Globus pallidus (tissue), 1 donor: ENCODE results near the gene SUGP2.

Experiments
- DNase-seq: peaks from one replicate; pipeline ENCODE4 v3.0.0-alpha.2; 2015; ENCODE audit warnings: low spot score

SUGP2 gene

DNA sequence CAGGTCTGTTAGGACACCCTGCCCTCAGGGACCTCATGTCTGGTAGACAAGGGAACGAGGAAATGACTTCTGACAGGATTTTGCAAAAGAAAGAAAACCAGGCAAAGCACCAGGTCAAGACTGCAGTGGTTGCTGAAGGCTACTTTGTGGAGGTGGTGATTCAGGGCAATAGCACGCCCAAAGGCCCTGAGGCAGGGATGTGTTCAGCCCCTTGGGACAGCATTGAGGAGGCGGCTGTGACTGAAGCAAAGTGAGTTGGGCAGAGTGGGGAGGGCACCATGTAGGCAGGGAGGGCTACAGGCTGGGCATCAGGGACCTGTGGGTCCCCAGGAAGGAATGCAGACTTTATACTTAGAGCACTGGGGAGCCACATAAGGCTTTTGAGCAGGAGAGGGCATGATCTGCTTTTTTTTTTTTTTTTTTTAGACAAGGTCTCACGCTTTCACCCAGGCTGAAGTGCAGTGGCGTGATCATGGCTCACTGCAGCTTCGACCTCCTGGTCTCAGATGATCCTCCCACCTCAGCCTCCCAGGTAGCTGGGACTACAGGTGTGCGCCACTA, 81.5 kb downstream of the SUGP2 start:
- no peak for DNase-seq

DNA sequence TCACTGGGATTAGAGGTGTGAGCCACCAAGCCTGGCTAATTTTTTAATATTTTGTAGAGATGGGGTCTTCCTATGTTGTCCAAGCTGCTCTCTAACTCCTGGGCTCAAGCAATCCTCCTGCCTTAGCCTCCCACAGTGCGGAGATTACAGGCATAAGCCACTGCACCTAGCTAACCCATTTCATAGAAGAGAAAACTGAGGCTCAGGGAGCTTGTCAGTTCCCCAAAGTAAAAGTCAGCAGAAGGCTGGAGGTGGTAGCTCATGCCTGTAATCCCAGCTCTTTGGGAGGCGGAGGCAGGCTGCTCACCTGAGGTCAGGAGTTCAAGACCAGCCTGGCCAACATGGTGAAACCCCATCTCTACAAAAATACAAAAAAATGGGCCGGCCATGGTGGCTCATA, 83.5 kb downstream of the SUGP2 start:
- DNase-seq, result no peak

DNA sequence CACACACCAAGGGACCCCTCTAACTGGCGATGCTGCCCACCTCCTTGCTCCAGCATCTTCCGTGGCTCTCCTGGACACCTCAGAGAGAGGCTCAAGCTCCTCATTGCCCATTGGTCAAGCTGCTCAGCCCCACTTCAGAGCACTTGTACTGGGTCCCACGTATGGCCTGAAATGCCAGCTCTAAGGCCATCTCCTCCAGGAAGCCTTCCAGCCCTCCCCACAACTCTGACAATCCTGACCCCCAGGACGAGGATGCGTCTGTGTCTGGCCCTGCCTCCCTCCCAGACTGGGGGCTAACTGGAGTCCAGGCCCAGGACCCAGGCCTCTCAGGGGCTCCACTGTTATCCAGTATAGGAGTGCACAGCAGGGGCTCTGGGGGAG, 84.4 kb downstream of the SUGP2 start:
- DNase-seq, result no peak

DNA sequence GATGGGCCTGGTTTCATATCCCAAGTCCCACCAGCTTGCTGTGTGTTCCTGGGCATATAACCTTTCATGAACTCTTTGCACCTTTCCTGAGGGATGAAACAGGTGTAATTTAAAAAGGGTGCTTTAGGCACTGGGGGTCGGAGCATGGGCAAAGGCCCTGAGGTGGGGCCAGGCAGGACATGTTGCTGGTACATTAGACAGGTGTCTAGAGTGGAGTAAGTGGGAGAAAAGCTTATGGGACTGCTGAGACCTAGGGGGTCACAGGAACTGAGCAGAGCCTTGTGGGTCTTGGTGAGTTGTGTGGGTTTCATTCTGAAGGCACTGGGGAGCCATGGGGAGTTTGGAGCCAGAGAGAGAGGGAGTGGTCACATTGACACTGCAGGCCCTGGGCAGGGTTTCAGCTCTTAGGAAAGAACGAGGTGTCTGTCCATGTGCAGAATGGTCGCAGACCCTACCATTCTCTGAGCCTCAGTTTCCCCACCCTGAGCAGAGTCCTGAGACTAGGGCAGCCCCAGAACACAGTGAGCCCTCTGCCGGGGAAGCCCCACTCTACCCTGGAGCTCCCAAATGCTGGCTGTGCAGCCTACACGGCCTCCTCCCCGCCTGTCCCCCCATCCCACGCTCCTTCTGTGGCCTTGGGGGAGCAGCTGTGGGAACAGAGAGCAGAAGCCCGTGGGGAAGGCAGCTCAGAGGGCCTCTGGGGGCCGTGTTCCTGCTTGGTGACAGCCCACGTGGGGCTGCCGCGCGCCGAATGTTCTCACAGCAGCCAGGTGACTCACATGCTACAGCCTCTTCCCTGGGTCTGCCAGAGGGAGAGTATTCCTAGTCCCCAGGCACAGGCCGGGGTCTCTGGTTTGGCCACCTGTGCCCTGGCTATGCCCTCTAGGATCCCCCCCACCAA, 85.0 kb downstream of the SUGP2 start:
- no peak for DNase-seq

DNA sequence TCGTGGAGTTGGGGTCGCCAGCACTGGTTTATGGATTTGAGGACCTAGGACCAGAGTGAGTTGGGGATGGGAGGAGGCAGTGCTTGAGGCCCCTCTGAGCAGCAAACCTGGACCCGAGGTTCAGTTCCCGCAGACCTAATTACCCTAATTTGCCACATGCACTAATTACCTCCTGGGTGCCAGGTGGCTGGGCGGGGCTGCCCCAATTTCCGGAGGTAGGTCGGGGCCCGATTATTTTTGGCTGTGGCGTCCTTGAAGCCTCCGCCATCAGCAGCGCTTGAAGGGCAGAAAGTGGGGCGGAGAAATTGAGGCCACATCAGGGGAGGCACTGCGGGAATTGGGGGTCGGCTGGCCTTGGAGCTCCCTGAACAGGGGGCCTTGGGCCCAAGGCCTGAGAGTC, 86.4 kb downstream of the SUGP2 start:
- no peak for DNase-seq

DNA sequence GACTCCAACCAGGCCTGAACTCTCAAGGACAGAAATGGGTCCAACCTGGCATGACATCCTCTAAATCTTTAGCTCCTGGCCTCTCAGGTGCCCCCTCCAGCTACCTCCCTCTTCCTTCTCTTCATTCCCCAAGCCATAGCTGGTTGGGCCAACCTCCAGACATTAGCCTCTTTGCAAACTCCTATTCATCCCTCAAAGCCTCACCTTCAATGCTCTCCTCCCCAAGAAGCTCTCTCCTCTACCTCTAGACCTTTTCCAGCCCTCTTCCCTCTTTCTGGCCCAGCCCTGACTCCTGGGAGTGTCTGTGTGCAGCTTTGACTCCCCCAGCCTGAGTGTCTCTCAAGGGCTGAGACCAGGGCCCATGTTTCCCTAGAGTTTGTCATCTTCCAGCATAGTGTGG, 87.0 kb downstream of the SUGP2 start:
- DNase-seq, result no peak

DNA sequence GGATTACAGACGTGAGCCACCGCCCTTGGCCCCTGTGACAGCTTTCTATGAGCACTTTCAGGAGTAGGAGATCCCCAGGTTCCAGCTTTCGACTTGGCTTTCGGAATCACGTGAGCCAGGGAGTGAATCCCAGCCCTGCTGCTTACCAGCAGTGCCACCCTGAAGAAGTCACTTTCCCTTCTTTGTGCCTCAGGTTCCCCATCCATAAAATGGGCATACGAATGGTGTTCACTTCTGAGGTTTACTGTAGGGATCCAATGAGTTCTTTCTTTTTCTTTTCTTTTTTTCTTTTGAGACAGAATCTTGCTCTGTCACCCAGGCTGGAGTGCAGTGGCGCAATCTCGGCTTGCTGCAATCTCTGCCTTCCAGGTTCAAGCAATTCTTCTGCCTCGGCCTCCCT, 88.0 kb downstream of the SUGP2 start:
- DNase-seq, result no peak

DNA sequence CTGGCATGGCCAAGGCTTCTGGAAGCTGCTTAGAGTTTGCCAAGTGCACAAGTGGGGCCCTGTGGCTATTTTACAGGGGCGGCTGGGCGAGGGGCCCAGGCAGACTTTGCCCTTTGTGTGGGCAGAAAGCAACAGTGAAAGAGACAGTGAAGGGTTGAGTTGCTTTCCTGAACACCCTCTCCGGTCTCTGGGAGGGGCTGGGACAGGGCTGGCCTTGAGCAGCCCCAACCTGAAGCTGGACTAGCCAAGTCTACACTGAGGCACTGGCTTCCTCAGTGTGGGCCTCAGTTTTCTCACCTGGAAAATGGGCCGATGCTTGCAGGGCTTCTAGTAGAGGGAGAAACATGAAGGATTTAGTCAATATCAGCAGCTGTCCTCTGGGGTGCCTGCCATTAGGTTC, 89.9 kb downstream of the SUGP2 start:
- no peak for DNase-seq

DNA sequence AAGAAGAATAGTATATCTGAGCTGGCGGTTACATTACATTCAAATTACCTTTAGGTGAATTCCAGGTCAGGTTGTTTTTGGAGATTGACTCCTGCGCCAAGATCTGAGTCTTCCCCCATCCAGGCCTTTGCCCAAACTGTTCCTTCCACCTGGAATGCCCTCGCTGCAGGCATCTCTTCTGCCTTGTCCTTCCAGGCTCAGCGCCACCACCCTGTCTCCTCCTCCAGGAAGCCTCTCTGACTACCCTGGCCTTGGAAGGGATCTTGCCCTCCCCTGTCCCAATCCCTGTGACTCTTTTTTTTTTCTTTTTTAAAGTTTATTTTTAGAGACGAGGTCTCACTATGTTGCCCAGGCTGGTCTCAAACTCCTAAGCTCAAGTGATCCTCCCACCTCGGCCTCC, 90.6 kb downstream of the SUGP2 start:
- DNase-seq, result no peak

DNA sequence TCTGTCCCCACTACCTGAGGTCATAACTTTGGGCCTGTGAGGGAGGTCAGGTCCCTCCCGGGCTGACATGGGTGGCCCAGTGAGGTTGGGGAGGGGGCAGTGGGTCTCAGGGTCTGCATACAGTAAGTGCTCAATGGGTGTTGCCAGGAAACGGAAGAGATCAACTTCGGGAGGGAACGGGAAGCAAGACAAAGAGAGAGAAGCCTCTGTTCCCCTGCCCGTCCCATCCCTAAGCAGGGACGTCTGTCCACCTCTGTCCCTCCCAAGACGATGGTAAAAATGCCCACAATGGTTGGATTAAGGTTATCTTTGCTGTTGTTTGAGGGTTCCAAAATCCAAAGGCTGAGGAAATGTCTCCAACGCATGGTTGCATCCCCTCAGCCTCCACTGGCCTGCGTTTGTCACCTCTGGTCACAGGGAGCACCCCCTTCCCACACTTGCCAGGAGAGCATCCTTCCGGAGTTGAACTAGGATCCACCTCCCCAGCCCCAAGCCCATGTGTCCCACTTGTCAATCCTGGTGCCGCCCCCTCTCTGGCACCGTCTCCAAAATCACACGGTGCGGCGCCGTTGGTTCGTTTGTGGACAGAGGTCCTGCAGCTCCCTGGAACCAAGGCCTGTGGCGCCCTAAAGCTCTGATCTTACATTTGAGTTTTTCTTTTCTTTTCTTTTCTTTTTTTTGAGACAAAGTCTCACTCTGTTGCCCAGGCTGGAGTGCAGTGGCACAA, 91.5 kb downstream of the SUGP2 start:
- DNase-seq, result no peak
